Left ventricle myocardium superior (tissue), 1 donor: ENCODE results near the gene NLRP3. TPM values are rescaled to one million over a fixed set of nuclear protein-coding genes. Genes with fewer than 3 reads are reported as not detected.

Experiments
- ATAC-seq: fragments of 200-7000 bp; cut with Tn5 transposase; one replicate; pipeline ENCODE4 v1.9.1; 2020; ENCODE audit warnings: mild to moderate bottlenecking, moderate library complexity
- DNase-seq: peaks from one replicate; pipeline ENCODE4 v3.0.0-alpha.2; 2020
- intact Hi-C: fragments of 100-400 bp; cut with micrococcal nuclease; formaldehyde crosslinking; loops from one replicate; pipeline ENCODE4 v1.11.0; 2022
- total RNA-seq: library from RNA; stranded (reverse); fragmentation: NEBNext Ultra II Directional; extraction: Animal tissue kit (Norgen Biotek cat#: 25700); gene quantifications from one replicate; pipeline ENCODE4 v1.2.1, GENCODE V29; 2021
- donor health status: DM: no; HTN: yes; CAD: no; lungs with severe emphysema.

Gene NLRP3
- total RNA-seq, 1 donor from 2014 or later: 0.64 TPM

- ATAC-seq: no peak
- DNase-seq: no peak
- intact Hi-C loops: no loop called here
Measured at GRCh38 chr1:247434005-247434404, 18.0 kb downstream of the NLRP3 start.

GRCh38 chr1:247435030-247435758 lies 19.2 kb downstream of the NLRP3 start:
- no peak for ATAC-seq
- intact Hi-C loops: no loop called here
- DNase-seq: no peak

GRCh38 chr1:247435759-247436147 lies 19.8 kb downstream of the NLRP3 start:
- intact Hi-C loops: no loop called here
- DNase-seq (no peak), ATAC-seq (no peak)

GRCh38 chr1:247437551-247438505 lies 21.9 kb downstream of the NLRP3 start:
- no peak for ATAC-seq
- intact Hi-C loops: no loop called here
- DNase-seq: no peak

GRCh38 chr1:247440001-247440620 lies 24.1 kb downstream of the NLRP3 start:
- no peak for DNase-seq
- no peak for ATAC-seq
- intact Hi-C loops: no loop called here

- ATAC-seq: no peak
Measured at GRCh38 chr1:247441606-247442005, 25.6 kb downstream of the NLRP3 start.

GRCh38 chr1:247442164-247442563 lies 26.2 kb downstream of the NLRP3 start:
- no peak for DNase-seq
- intact Hi-C loops: no loop called here
- no peak for ATAC-seq

More at GRCh38 chr1:247441606-247442005, 25.6 kb downstream of the NLRP3 start:
- intact Hi-C loops: no loop called here
- no peak for DNase-seq

GRCh38 chr1:247443641-247444040 lies 27.7 kb downstream of the NLRP3 start:
- ATAC-seq (no peak), DNase-seq (no peak)
- intact Hi-C loops: no loop called here

- intact Hi-C loops: no loop called here
- no peak for DNase-seq
Measured at GRCh38 chr1:247444571-247444970, 28.6 kb downstream of the NLRP3 start.

GRCh38 chr1:247445526-247446356 lies 29.8 kb downstream of the NLRP3 start:
- DNase-seq (no peak), ATAC-seq (peak; percentile 57)
- intact Hi-C loops: no loop called here

More at GRCh38 chr1:247444571-247444970, 28.6 kb downstream of the NLRP3 start:
- ATAC-seq: no peak

- intact Hi-C loops: no loop called here
- ATAC-seq (no peak), DNase-seq (no peak)
Measured at GRCh38 chr1:247447162-247447909, 31.4 kb downstream of the NLRP3 start.

GRCh38 chr1:247448107-247448791 lies 32.3 kb downstream of the NLRP3 start:
- intact Hi-C loops: no loop called here
- ATAC-seq (peak; percentile 93), DNase-seq (peak; percentile 77)

- DNase-seq: no peak
- ATAC-seq: no peak
- intact Hi-C loops: no loop called here
Measured at GRCh38 chr1:247451388-247452010, 35.5 kb downstream of the NLRP3 start.

- ATAC-seq (no peak), DNase-seq (no peak)
- intact Hi-C loops: no loop called here
Measured at GRCh38 chr1:247452447-247453039, 36.6 kb downstream of the NLRP3 start.

GRCh38 chr1:247453245-247453644 lies 37.3 kb downstream of the NLRP3 start:
- ATAC-seq: no peak
- intact Hi-C loops: no loop called here
- DNase-seq: no peak

GRCh38 chr1:247453997-247454396 lies 38.0 kb downstream of the NLRP3 start:
- DNase-seq: no peak
- intact Hi-C loops: no loop called here
- ATAC-seq: no peak

- DNase-seq: no peak
- no peak for ATAC-seq
- intact Hi-C loops: no loop called here
Measured at GRCh38 chr1:247456021-247456420, 40.0 kb downstream of the NLRP3 start.
